IMR-90 (cell line): ENCODE measurements around the gene USP32. TPM values are rescaled to one million over a fixed set of nuclear protein-coding genes. Genes with fewer than 3 reads are reported as not detected.
A peak's percentile ranks its signal among the peaks of the same experiment; 100 is the strongest.

Experiments used
- ATAC-seq: fragments of 200-7000 bp; cut with Tn5 transposase; 2 replicates; pipeline ENCODE4 v1.9.1; 2020; ENCODE audit warnings: low read depth, mild to moderate bottlenecking, moderate library complexity
- BruUV-seq: library from RNA; stranded (reverse); fragments of 400-500 nt; replicated peaks from 2 replicates; lab custom pipeline; 2021; lab: Mats Ljungman, UMichigan
- CTCF ChIA-PET: fragments of 300-600 bp; formaldehyde crosslinking; extraction: SDS; loops from one replicate; lab custom pipeline; 2021; ENCODE audit warnings: antibody characterized with exemption; lab: Yijun Ruan, JAX
- POLR2A ChIA-PET: fragments of 300-600 bp; sonication (Branson Sonifier 250); formaldehyde crosslinking; loops from one replicate; lab custom pipeline; 2022; ENCODE audit warnings: antibody characterized with exemption; ENCODE audit not compliant: unreplicated experiment; lab: Charles Lee
- DNase-seq: peaks from one replicate; pipeline ENCODE4 v3.0.0; 2013
- H2AFZ ChIP-seq: replicated peaks from 2 replicates; pipeline ENCODE3; 2013; ENCODE audit warnings: low read length, mild to moderate bottlenecking; ENCODE audit not compliant: poor library complexity
- H2AK5ac ChIP-seq: 2 replicates; pipeline ENCODE4 v1.6.1; 2013; ENCODE audit warnings: low read depth, low read length, inconsistent platforms
- H2AK9ac ChIP-seq: replicated peaks from 2 replicates; pipeline ENCODE3; 2013; ENCODE audit warnings: mild to moderate bottlenecking, low read depth, low read length, moderate library complexity; ENCODE audit not compliant: poor library complexity
- H2BK120ac ChIP-seq: 2 replicates; pipeline ENCODE4 v1.6.1; 2013; ENCODE audit warnings: low read depth, low read length, inconsistent platforms
- H2BK15ac ChIP-seq: 3 replicates; pipeline ENCODE4 v1.6.1; 2013; ENCODE audit warnings: low read depth, low read length, inconsistent platforms
- H2BK20ac ChIP-seq: 2 replicates; pipeline ENCODE4 v1.6.1; 2013; ENCODE audit warnings: low read depth, mild to moderate bottlenecking, inconsistent platforms, low read length, moderate library complexity
- H2BK5ac ChIP-seq: 2 replicates; pipeline ENCODE4 v1.6.1; 2013; ENCODE audit warnings: mild to moderate bottlenecking, low read depth, low read length, inconsistent platforms; ENCODE audit not compliant: poor library complexity, severe bottlenecking
- H3K14ac ChIP-seq: replicated peaks from 2 replicates; pipeline ENCODE4 v1.6.1; 2013; ENCODE audit warnings: low read depth, low read length, inconsistent platforms
- H3K18ac ChIP-seq: 2 replicates; pipeline ENCODE4 v1.6.1; 2013; ENCODE audit warnings: low read depth, low read length, control low read depth
- H3K23ac ChIP-seq: 2 replicates; pipeline ENCODE4 v1.6.1; 2013; ENCODE audit warnings: low read depth, low read length, inconsistent platforms
- H3K27ac ChIP-seq: 2 replicates; pipeline ENCODE4 v1.5.1; 2013; ENCODE audit warnings: mild to moderate bottlenecking, control low read depth, low read length; ENCODE audit not compliant: insufficient read depth
- H3K27me3 ChIP-seq: 2 replicates; pipeline ENCODE4 v1.6.1; 2013; ENCODE audit warnings: low read length; ENCODE audit not compliant: control insufficient read depth, insufficient read depth
- H3K36me3 ChIP-seq: 2 replicates; pipeline ENCODE4 v1.6.1; 2013; ENCODE audit warnings: low read length, mixed read lengths; ENCODE audit not compliant: control insufficient read depth, insufficient read depth
- H3K4ac ChIP-seq: 2 replicates; pipeline ENCODE4 v1.6.1; 2013; ENCODE audit warnings: low read depth, low read length, inconsistent platforms
- H3K4me1 ChIP-seq: 2 replicates; pipeline ENCODE4 v1.6.1; 2013; ENCODE audit warnings: low read length, mixed read lengths; ENCODE audit not compliant: control insufficient read depth, insufficient read depth
- H3K4me2 ChIP-seq: 2 replicates; pipeline ENCODE4 v1.6.1; 2013; ENCODE audit warnings: low read depth, mild to moderate bottlenecking, control low read depth, low read length, moderate library complexity
- H3K4me3 ChIP-seq: 2 replicates; pipeline ENCODE4 v1.5.1; 2013; ENCODE audit warnings: low read depth, mild to moderate bottlenecking, control low read depth, low read length, moderate library complexity; ENCODE audit not compliant: insufficient read depth
- H3K56ac ChIP-seq: 2 replicates; pipeline ENCODE4 v1.6.1; 2013; ENCODE audit warnings: low read length, inconsistent platforms; ENCODE audit not compliant: insufficient read depth; ENCODE audit errors: extremely low read depth
- H3K79me1 ChIP-seq, 2 experiments: 2 replicates each; pipeline ENCODE4 v1.6.1; 2013; ENCODE audit warnings: low read length in 2 of 2, inconsistent platforms in 1 of 2, low read depth in 1 of 2
- H3K9ac ChIP-seq: 2 replicates; pipeline ENCODE4 v1.6.1; 2013; ENCODE audit warnings: low read depth, low read length, control low read depth
- H3K9me1 ChIP-seq: 2 replicates; pipeline ENCODE4 v1.6.1; 2013; ENCODE audit warnings: low read length, inconsistent platforms; ENCODE audit not compliant: insufficient read depth
- H3K9me3 ChIP-seq: 2 replicates; pipeline ENCODE4 v1.6.1; 2013; ENCODE audit warnings: low read length; ENCODE audit not compliant: control insufficient read depth, insufficient read depth
- H4K20me1 ChIP-seq: 2 replicates; pipeline ENCODE4 v1.6.1; 2013; ENCODE audit warnings: low read length, inconsistent platforms; ENCODE audit not compliant: insufficient read depth
- H4K5ac ChIP-seq: 2 replicates; pipeline ENCODE4 v1.6.1; 2013; ENCODE audit warnings: mild to moderate bottlenecking, low read depth, low read length, control low read depth
- H4K8ac ChIP-seq, 2 experiments: 2 replicates each; pipeline ENCODE4 v1.6.1; 2013; ENCODE audit warnings: low read depth in 2 of 2, low read length in 2 of 2, control low read depth in 1 of 2, inconsistent platforms in 1 of 2
- H4K91ac ChIP-seq: 2 replicates; pipeline ENCODE4 v1.6.1; 2013; ENCODE audit warnings: low read depth, low read length, inconsistent platforms; ENCODE audit not compliant: insufficient read depth
- BHLHE40 ChIP-seq: fragments of 150-350 bp; IDR thresholded peaks from 2 replicates; pipeline ENCODE4 v1.6.1; 2016; ENCODE audit warnings: mild to moderate bottlenecking, low read depth, low read length
- CHD1 ChIP-seq: IDR thresholded peaks from 2 replicates; pipeline ENCODE4 v1.6.1; 2012; ENCODE audit warnings: low read depth, low read length, improper control_type of control experiment
- FOS ChIP-seq: fragments of 150-350 bp; IDR thresholded peaks from 2 replicates; pipeline ENCODE4 v1.6.1; 2016; ENCODE audit warnings: low read depth, low read length
- MAFK ChIP-seq: IDR thresholded peaks from 2 replicates; pipeline ENCODE4 v1.6.1; 2012; ENCODE audit warnings: low read depth, low read length, improper control_type of control experiment
- MAZ ChIP-seq: IDR thresholded peaks from 2 replicates; pipeline ENCODE4 v1.6.1; 2012; ENCODE audit warnings: low read depth, mild to moderate bottlenecking, low read length, improper control_type of control experiment, moderate library complexity, borderline replicate concordance
- RAD21 ChIP-seq: IDR thresholded peaks from 2 replicates; pipeline ENCODE4 v1.6.1; 2012; ENCODE audit warnings: low read length, improper control_type of control experiment
- RFX5 ChIP-seq: IDR thresholded peaks from 2 replicates; pipeline ENCODE4 v1.8.0; 2012; ENCODE audit warnings: low read depth, mild to moderate bottlenecking, low read length, moderate library complexity
- SMC3 ChIP-seq: fragments of 150-350 bp; IDR thresholded peaks from 2 replicates; pipeline ENCODE4 v1.6.1; 2016; ENCODE audit warnings: low read depth, mild to moderate bottlenecking, antibody characterized with exemption, low read length, moderate library complexity
- WGBS, 2 experiments: methylation state at CpG; one replicate each; pipeline versions ENCODE4 v1.1.5 to v1.1.7; 2013; ENCODE audit warnings: missing lambda C conversion rate in 2 of 2; ENCODE audit not compliant: insufficient read length in 1 of 2; ENCODE audit errors: extremely low coverage in 2 of 2; 5-methylcytosine and 5-hydroxymethylcytosine counted together
- dilution Hi-C: fragments of 300-500 bp; cut with HindIII; formaldehyde crosslinking; loops from one replicate; pipeline ENCODE4 v1.14.3; 2018; ENCODE audit warnings: low sequenced_read_pairs; ENCODE audit not compliant: unreplicated experiment
- in situ Hi-C: fragments of 300-500 bp; cut with MboI; formaldehyde crosslinking; loops from 3 replicates; pipeline ENCODE4 v1.14.3; 2019; ENCODE audit warnings: low sequenced_read_pairs, inconsistent platforms, mixed read lengths
- intact Hi-C: fragments of 100-400 bp; cut with micrococcal nuclease; formaldehyde crosslinking; loops from 2 replicates; pipeline ENCODE4 v1.10.0; 2022
- polyA plus RNA-seq, 3 experiments: library from polyadenylated mRNA; depleted of rRNA; stranded (reverse); fragments of >200 nt; gene quantifications; 2 replicates each; pipeline ENCODE4 v1.2.3, GENCODE V29; 2012; ENCODE audit warnings: low replicate concordance in 1 of 3
- total RNA-seq: library from RNA; depleted of rRNA; stranded (reverse); fragments of >200 nt; gene quantifications from 2 replicates; pipeline ENCODE4 v1.2.3, GENCODE V29; 2012

Gene USP32
- total and polyA plus RNA-seq, 2 of the 4 experiments (the other 2 are of a cell fraction) = 16.8 to 46.8 TPM

DNA sequence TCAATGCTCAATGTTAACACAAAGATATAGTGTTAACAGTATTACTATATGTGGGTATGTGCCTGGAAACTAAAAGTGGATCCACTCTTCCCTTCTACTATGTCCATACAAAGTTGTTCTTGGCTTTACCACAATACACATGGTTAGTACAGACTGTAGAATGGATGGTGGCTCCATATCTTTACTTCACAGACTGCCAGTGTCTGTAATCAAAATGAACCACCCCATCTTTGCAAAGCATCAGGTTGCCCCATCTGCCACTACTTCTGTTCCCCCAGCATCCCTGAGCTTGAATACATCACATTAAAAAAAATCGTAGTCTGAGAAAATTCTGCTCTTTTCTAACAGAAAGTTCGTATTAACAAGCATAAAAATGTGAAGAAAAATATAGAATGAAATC lies 30.0 kb downstream of the USP32 start:
- Histone ChIP-seq H3K14ac (peak overlapping the region; percentile 34), H4K20me1 (peaks cover 31% of the 10 kb centered on the region), H2BK5ac (peak overlapping the region; percentile 95), H3K9ac (0 out of 2 replicates have a peak overlapping the region, but pooled peaks have one; percentile 5), H2BK15ac (0 out of 3 replicates have a peak overlapping the region, but pooled peaks have one; percentile 36), H2AFZ (no peak overlapping the region), H3K36me3 (no peaks in the 10 kb centered on the region), H3K27me3 (no peaks in the 10 kb centered on the region), H2BK20ac (peak overlapping the region; percentile 70; the same call in 1 of the 2 replicates), H4K91ac (peak overlapping the region; percentile 55), H3K4me2 (peak overlapping the region; percentile 18), H2BK120ac (peak overlapping the region; percentile 10), H3K9me3 (no peaks in the 10 kb centered on the region), H3K4me3 (no peak overlapping the region), H3K56ac (no peak overlapping the region; the same call in 1 of the 2 replicates), H2AK9ac (no peak overlapping the region), H4K5ac (0 out of 2 replicates have a peak overlapping the region, but pooled peaks have one; percentile 17), H3K27ac (peak overlapping the region; percentile 83; the same call in 1 of the 2 replicates), H4K8ac (peak overlapping the region; percentile 2 to 29; a peak in 1 of 4 replicates), H3K18ac (peak overlapping the region; percentile 6), H3K9me1 (peaks cover 2% of the 10 kb centered on the region; the same call in 1 of the 2 replicates), H3K4ac (peak overlapping the region; percentile 14), H3K23ac (no peak overlapping the region; the same call in 1 of the 2 replicates), H3K79me1 (peaks cover 11 to 69% of the 10 kb centered on the region in 2 experiments), H2AK5ac (no peak overlapping the region), H3K4me1 (peaks cover 8% of the 10 kb centered on the region)
- intact Hi-C loops = no loop called here
- no TSS peak for BruUV-seq
- TF ChIP-seq BHLHE40 = no peak
- TF ChIP-seq FOS = no peak
- TF ChIP-seq MAFK = no peak
- TF ChIP-seq CHD1 = no peak
- no peak for TF ChIP-seq SMC3
- no peak for TF ChIP-seq RFX5
- no peak for TF ChIP-seq RAD21
- no peak for TF ChIP-seq MAZ
- DNase-seq (no peak), ATAC-seq (peak; percentile 56)
- in situ Hi-C loops = no loop called here
- ChIA-PET CTCF (interaction anchor here (0.9 kb wide), 1 partner anchor 22 kb away, joined by 3 read pairs; no protein-coding TSS in a partner anchor), POLR2A (no interaction called here)
- WGBS, 2 experiments = no CpG with 5 or more reads among the region's 2 CpGs
- dilution Hi-C loops = no loop called here
